GM23338 (cell line): ENCODE results near the gene THSD4.
"Not testable (repeated sequence)": the region's sequence is repeated elsewhere in the genome, so short reads cannot be mapped to it uniquely, and the experiment has no call there.

Experiments
- CREB1 ChIP-seq: fragments of 250-450 bp; sonication (Bioruptor Pico); IDR thresholded peaks from 2 replicates; pipeline ENCODE4 v1.5.0; 2020; ENCODE audit warnings: low read depth, mild to moderate bottlenecking, moderate library complexity
- EZH2 ChIP-seq: fragments of 200-600 bp; sonication (generic); IDR thresholded peaks from one replicate; pipeline ENCODE4 v1.8.0; 2017; ENCODE audit warnings: antibody characterized with exemption, mild to moderate bottlenecking, low read depth; ENCODE audit not compliant: unreplicated experiment
- POLR2AphosphoS5 ChIP-seq: IDR thresholded peaks from 2 replicates; pipeline ENCODE4 v1.6.1; 2016; ENCODE audit warnings: antibody characterized with exemption, low read depth
- TF ChIP-seq, protein P1 (sequence below), 2 experiments: fragments of 200-600 bp in 1 of 2; sonication (generic) in 1 of 2; conservative IDR thresholded peaks; 2 replicates each; pipeline versions ENCODE4 v1.5.1 to v1.6.1; 2016 to 2017; ENCODE audit warnings: antibody characterized with exemption in 2 of 2, low read depth in 2 of 2, mild to moderate bottlenecking in 2 of 2, moderate library complexity in 1 of 2
- TF ChIP-seq, protein P2 (sequence below): IDR thresholded peaks from one replicate; pipeline ENCODE4 v1.6.1; 2018; ENCODE audit warnings: antibody characterized with exemption; ENCODE audit not compliant: unreplicated experiment

DNA sequence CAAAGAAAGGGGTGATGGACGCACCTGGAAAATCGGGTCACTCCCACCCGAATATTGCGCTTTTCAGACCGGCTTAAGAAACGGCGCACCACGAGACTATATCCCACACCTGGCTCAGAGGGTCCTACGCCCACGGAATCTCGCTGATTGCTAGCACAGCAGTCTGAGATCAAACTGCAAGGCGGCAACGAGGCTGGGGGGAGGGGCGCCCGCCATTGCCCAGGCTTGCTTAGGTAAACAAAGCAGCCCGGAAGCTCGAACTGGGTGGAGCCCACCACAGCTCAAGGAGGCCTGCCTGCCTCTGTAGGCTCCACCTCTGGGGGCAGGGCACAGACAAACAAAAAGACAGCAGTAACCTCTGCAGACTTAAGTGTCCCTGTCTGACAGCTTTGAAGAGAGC is 59.1 kb downstream of the THSD4 start:
- not testable (repeated sequence) for TF ChIP-seq POLR2AphosphoS5; EZH2; CREB1 (CRISPR knock-in tag)
- TF ChIP-seq, protein P1, sequence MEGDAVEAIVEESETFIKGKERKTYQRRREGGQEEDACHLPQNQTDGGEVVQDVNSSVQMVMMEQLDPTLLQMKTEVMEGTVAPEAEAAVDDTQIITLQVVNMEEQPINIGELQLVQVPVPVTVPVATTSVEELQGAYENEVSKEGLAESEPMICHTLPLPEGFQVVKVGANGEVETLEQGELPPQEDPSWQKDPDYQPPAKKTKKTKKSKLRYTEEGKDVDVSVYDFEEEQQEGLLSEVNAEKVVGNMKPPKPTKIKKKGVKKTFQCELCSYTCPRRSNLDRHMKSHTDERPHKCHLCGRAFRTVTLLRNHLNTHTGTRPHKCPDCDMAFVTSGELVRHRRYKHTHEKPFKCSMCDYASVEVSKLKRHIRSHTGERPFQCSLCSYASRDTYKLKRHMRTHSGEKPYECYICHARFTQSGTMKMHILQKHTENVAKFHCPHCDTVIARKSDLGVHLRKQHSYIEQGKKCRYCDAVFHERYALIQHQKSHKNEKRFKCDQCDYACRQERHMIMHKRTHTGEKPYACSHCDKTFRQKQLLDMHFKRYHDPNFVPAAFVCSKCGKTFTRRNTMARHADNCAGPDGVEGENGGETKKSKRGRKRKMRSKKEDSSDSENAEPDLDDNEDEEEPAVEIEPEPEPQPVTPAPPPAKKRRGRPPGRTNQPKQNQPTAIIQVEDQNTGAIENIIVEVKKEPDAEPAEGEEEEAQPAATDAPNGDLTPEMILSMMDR (conservative IDR thresholded peaks at IDR 0.05; ENCODE audit: low read depth in 2 of 2): not testable (repeated sequence)
- TF ChIP-seq, protein P2, sequence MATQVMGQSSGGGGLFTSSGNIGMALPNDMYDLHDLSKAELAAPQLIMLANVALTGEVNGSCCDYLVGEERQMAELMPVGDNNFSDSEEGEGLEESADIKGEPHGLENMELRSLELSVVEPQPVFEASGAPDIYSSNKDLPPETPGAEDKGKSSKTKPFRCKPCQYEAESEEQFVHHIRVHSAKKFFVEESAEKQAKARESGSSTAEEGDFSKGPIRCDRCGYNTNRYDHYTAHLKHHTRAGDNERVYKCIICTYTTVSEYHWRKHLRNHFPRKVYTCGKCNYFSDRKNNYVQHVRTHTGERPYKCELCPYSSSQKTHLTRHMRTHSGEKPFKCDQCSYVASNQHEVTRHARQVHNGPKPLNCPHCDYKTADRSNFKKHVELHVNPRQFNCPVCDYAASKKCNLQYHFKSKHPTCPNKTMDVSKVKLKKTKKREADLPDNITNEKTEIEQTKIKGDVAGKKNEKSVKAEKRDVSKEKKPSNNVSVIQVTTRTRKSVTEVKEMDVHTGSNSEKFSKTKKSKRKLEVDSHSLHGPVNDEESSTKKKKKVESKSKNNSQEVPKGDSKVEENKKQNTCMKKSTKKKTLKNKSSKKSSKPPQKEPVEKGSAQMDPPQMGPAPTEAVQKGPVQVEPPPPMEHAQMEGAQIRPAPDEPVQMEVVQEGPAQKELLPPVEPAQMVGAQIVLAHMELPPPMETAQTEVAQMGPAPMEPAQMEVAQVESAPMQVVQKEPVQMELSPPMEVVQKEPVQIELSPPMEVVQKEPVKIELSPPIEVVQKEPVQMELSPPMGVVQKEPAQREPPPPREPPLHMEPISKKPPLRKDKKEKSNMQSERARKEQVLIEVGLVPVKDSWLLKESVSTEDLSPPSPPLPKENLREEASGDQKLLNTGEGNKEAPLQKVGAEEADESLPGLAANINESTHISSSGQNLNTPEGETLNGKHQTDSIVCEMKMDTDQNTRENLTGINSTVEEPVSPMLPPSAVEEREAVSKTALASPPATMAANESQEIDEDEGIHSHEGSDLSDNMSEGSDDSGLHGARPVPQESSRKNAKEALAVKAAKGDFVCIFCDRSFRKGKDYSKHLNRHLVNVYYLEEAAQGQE: not testable (repeated sequence)
